ENCODE results near the gene UBP1. TPM values are rescaled to one million over a fixed set of nuclear protein-coding genes. Genes with fewer than 3 reads are reported as not detected.
"Not testable (repeated sequence)": the region's sequence is repeated elsewhere in the genome, so short reads cannot be mapped to it uniquely, and the experiment has no call there.

UBP1 gene
- total RNA-seq, 2 experiments from 2014 or later, result 59.1 to 71.8 TPM

GRCh38 chr3:33424606-33425452, 15.4 kb downstream of the UBP1 start:
- H3K9me3 Mint-ChIP-seq, result no peaks in the 10 kb centered on the region
- H3K4me3 Mint-ChIP-seq, result no peak overlapping the region
- H3K36me3 Mint-ChIP-seq, result peaks cover 31% of the 10 kb centered on the region
- H3K4me1 Mint-ChIP-seq, result peaks cover 30% of the 10 kb centered on the region
- no peaks in the 10 kb centered on the region for H3K27me3 Mint-ChIP-seq
- no peak for DNase-seq
- no peak overlapping the region for H3K27ac Mint-ChIP-seq

DNA sequence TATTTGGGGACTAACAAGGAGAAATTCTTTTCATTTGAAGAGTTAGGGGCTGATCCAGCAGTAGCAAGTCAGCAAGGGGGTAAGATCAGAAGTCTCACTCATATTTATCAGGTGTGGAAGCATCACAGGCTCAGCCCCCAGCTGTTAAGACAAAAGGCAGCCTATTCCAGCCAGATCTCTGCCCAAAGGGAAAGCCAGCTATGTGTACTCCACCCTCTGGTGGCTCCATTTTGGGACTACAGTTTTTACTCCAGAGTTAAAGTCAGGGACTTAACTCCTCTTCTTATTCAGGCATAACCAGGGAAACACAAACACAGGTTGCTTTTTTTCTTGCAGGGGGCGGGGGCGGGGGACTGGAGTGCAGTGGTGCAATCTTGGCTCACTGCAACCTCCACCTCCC, 19.2 kb downstream of the UBP1 start:
- Mint-ChIP-seq H3K4me1 (peaks cover 14% of the 10 kb centered on the region), H3K27ac (no peak overlapping the region), H3K36me3 (peaks cover 45% of the 10 kb centered on the region)

GRCh38 chr3:33419948-33420347, 20.3 kb downstream of the UBP1 start:
- no peaks in the 10 kb centered on the region for H3K27me3 Mint-ChIP-seq
- H3K27ac Mint-ChIP-seq, result peak overlapping the region; percentile 38
- H3K36me3 Mint-ChIP-seq, result peaks cover 43% of the 10 kb centered on the region
- no peaks in the 10 kb centered on the region for H3K9me3 Mint-ChIP-seq
- no peak overlapping the region for H3K4me3 Mint-ChIP-seq
- DNase-seq, result no peak
- peaks cover 14% of the 10 kb centered on the region for H3K4me1 Mint-ChIP-seq

More for the DNA sequence above, 19.2 kb downstream of the UBP1 start:
- no peaks in the 10 kb centered on the region for H3K9me3 Mint-ChIP-seq
- H3K27me3 Mint-ChIP-seq, result no peaks in the 10 kb centered on the region
- H3K4me3 Mint-ChIP-seq, result no peak overlapping the region
- no peak for DNase-seq

DNA sequence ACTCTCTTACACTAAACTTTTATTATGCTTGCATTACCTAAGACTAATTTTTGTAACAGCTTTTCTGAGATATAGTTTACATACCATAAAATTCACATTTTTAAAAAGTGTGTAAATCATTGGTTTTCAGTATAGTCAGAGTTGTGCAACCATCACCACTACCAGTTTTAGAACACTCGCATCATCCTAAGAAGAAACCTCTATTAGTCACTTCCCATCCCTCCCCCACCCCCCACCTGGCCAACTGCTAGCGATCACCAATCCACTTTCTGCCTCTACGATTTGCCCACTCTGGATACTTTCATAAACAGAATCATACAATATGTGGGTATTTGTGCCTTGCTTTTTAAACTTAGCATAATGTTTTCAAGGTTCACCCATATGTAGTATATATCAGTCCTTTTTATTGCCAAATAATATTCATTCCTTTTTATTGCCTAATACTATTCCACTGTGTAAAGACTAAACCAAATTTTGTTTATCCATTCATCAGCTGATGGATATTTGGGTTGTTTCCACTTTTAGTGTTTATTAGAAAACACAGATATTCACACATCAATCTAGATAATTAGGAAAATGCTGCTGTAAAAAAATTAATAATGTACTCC, 23.0 kb downstream of the UBP1 start:
- no peak for DNase-seq
- Mint-ChIP-seq H3K27ac (no peak overlapping the region), H3K36me3 (peaks cover 43% of the 10 kb centered on the region), H3K9me3 (no peaks in the 10 kb centered on the region), H3K4me3 (no peak overlapping the region), H3K4me1 (peaks cover 14% of the 10 kb centered on the region), H3K27me3 (no peaks in the 10 kb centered on the region)

DNA sequence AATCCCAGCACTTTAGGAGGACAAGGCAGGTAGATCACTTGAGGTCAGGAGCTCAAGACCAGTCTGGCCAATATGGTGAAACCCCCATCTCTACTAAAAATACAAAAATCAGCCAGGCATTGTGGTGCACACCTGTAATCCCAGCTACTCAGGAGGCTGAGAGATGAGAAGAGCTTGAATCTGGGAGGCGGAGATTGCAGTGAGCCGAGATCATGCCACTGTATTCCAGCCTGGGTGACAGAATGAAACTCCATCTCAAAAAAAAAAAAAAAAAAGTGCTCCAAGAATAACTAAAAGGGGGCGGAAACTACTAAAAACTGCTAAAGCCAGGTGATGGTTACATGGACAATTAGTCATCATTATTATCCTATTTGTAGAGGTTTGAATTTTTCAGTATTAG, 29.4 kb downstream of the UBP1 start:
- peaks cover 26% of the 10 kb centered on the region for H3K36me3 Mint-ChIP-seq
- H3K27ac Mint-ChIP-seq, H3K4me3 Mint-ChIP-seq, DNase-seq, H3K4me1 Mint-ChIP-seq, H3K9me3 Mint-ChIP-seq, H3K27me3 Mint-ChIP-seq: not testable (repeated sequence)

GRCh38 chr3:33403756-33404155, 36.4 kb downstream of the UBP1 start:
- Mint-ChIP-seq H3K27me3 (no peaks in the 10 kb centered on the region), H3K27ac (no peak overlapping the region), H3K4me1 (no peaks in the 10 kb centered on the region), H3K4me3 (no peak overlapping the region), H3K9me3 (no peaks in the 10 kb centered on the region), H3K36me3 (peaks cover 20% of the 10 kb centered on the region)
- DNase-seq, result no peak

- H3K4me1 Mint-ChIP-seq, result no peaks in the 10 kb centered on the region
Observed at GRCh38 chr3:33402936-33403335, 37.3 kb downstream of the UBP1 start.

DNA sequence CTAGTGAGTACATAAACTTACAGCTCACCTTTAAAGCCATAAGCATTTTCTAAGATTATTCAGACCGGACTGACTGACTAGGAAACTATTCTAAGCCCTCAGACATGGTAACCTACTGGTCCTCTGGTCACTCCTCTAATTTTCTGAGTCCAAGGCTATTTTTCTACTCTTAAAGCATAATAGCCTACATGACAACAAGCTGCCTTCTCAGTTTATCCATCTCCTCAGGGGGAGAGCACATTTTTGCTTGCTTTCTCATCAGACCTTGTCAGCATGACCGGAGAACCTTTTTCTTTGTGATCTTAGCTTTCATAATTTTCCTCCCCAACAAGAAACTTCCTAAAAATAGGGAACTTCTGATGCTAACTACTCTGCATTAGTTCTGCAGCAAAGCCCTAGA, 38.4 kb downstream of the UBP1 start:
- no peak for DNase-seq
- Mint-ChIP-seq H3K9me3 (no peaks in the 10 kb centered on the region), H3K27me3 (no peaks in the 10 kb centered on the region), H3K4me1 (no peaks in the 10 kb centered on the region), H3K27ac (no peak overlapping the region), H3K4me3 (no peak overlapping the region), H3K36me3 (peaks cover 23% of the 10 kb centered on the region)

More at GRCh38 chr3:33402936-33403335, 37.3 kb downstream of the UBP1 start:
- Mint-ChIP-seq H3K4me3 (no peak overlapping the region), H3K9me3 (no peaks in the 10 kb centered on the region), H3K27ac (peak overlapping the region; percentile 22), H3K27me3 (no peaks in the 10 kb centered on the region), H3K36me3 (peaks cover 21% of the 10 kb centered on the region)
- DNase-seq, result no peak

- H3K27ac Mint-ChIP-seq, result no peak overlapping the region
- DNase-seq, result no peak
- no peaks in the 10 kb centered on the region for H3K27me3 Mint-ChIP-seq
- no peak overlapping the region for H3K4me3 Mint-ChIP-seq
- peaks cover 23% of the 10 kb centered on the region for H3K36me3 Mint-ChIP-seq
- H3K4me1 Mint-ChIP-seq, result no peaks in the 10 kb centered on the region
- H3K9me3 Mint-ChIP-seq, result no peaks in the 10 kb centered on the region
Observed at GRCh38 chr3:33398410-33398809, 41.8 kb downstream of the UBP1 start.

DNA sequence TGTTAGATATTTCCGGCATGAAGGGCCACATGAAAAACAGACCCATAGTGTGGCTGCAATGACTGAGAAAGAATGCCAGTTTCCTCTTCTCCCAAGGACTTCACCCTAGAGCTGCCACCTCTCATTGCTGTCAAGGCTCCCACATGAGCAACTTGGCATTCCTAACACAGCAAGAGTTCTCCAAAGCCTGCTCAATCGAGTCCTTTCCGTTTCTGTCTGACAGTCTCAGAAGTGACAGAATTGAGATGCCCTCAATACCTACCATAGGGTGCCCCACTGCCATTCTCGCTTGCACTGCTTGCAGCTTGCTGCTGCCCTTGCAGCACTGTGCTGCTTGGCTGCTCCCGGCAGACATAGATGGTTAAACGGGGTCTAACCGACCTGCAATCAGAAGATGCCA, 44.3 kb downstream of the UBP1 start:
- H3K27ac Mint-ChIP-seq, result no peak overlapping the region
- H3K4me3 Mint-ChIP-seq, result no peak overlapping the region
- H3K27me3 Mint-ChIP-seq, result no peaks in the 10 kb centered on the region

GRCh38 chr3:33394403-33395054, 45.7 kb downstream of the UBP1 start:
- no peak for DNase-seq
- Mint-ChIP-seq H3K36me3 (peaks cover 23% of the 10 kb centered on the region), H3K27me3 (no peaks in the 10 kb centered on the region), H3K4me3 (no peak overlapping the region), H3K4me1 (peaks cover 7% of the 10 kb centered on the region), H3K9me3 (no peaks in the 10 kb centered on the region), H3K27ac (no peak overlapping the region)

More for the DNA sequence above, 44.3 kb downstream of the UBP1 start:
- H3K36me3 Mint-ChIP-seq, result peaks cover 27% of the 10 kb centered on the region
- DNase-seq, result no peak
- no peaks in the 10 kb centered on the region for H3K9me3 Mint-ChIP-seq
- H3K4me1 Mint-ChIP-seq, result peaks cover 7% of the 10 kb centered on the region

DNA sequence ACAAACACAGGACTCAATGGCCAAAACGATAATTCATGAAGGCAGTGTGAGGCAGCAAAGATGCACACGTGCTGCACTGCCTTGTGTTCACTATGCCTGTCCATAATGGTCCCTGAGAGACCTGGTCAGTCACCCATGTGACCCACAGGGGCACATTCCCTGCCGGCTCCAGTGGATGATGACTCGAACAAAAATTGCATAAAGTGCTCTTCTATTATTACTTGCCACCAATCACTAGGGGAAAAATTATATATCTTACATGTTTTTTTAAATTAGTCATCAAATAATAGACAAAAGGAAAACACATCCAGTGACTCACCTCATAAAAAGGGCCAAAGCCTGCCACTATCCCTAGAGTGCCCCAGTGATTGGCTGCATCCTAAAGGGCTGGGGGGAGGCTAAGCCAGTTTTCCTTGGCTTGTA, 47.5 kb downstream of the UBP1 start:
- no peak overlapping the region for H3K4me3 Mint-ChIP-seq
- H3K27me3 Mint-ChIP-seq, result no peaks in the 10 kb centered on the region
- H3K4me1 Mint-ChIP-seq, result peaks cover 7% of the 10 kb centered on the region
- DNase-seq, result no peak
- no peaks in the 10 kb centered on the region for H3K9me3 Mint-ChIP-seq
- no peak overlapping the region for H3K27ac Mint-ChIP-seq
- H3K36me3 Mint-ChIP-seq, result peaks cover 26% of the 10 kb centered on the region

GRCh38 chr3:33392144-33392543, 48.1 kb downstream of the UBP1 start:
- Mint-ChIP-seq H3K36me3 (peaks cover 26% of the 10 kb centered on the region), H3K4me3 (no peak overlapping the region), H3K9me3 (no peaks in the 10 kb centered on the region), H3K27me3 (no peaks in the 10 kb centered on the region), H3K4me1 (peaks cover 7% of the 10 kb centered on the region), H3K27ac (peak overlapping the region; percentile 42)
- no peak for DNase-seq

GRCh38 chr3:33391255-33391995, 48.8 kb downstream of the UBP1 start:
- H3K4me3 Mint-ChIP-seq, result no peak overlapping the region
- H3K27ac Mint-ChIP-seq, result peak overlapping the region; percentile 42
- no peaks in the 10 kb centered on the region for H3K27me3 Mint-ChIP-seq
- H3K4me1 Mint-ChIP-seq, result peaks cover 10% of the 10 kb centered on the region
- peaks cover 26% of the 10 kb centered on the region for H3K36me3 Mint-ChIP-seq
- H3K9me3 Mint-ChIP-seq, result no peaks in the 10 kb centered on the region
- no peak for DNase-seq

DNA sequence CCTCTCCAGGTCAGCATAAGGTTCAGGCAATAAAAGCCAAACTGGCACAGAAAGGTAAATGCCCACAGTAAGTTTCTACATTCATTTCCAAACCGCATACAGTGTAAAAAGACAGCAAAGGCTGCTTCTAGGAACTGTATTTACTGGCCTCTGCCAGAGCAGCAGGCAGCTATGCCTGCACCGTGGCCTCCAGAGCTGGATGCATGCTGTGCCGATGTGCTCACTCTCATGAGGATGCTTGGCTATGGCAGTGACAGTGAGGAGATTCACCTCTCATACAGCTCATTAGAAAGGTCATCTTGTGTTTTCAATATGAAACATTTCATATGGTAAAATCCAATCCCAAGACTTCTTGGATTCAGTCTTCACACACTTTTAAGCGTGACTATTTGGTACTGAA, 50.3 kb downstream of the UBP1 start:
- Mint-ChIP-seq H3K4me3 (no peak overlapping the region), H3K27me3 (no peaks in the 10 kb centered on the region), H3K27ac (no peak overlapping the region), H3K4me1 (peaks cover 23% of the 10 kb centered on the region), H3K9me3 (no peaks in the 10 kb centered on the region), H3K36me3 (peaks cover 38% of the 10 kb centered on the region)
- no peak for DNase-seq

Measured in activated naive CD8-positive, alpha-beta T cell treated with anti-CD3 and anti-CD28 coated beads for 36 hours (primary cell).